Naive B cell (primary cell): ENCODE measurements around the gene GNPAT. TPM values are rescaled to one million over a fixed set of nuclear protein-coding genes. Genes with fewer than 3 reads are reported as not detected.
A peak's percentile ranks its signal among the peaks of the same experiment; 100 is the strongest.

Experiments used
- ATAC-seq, 2 donors: fragments of 150-1000 bp; cut with Tn5 transposase; 2 replicates each; pipeline ENCODE4 v1.10.0; 2021; ENCODE audit warnings: low read depth in 2 of 2, mild to moderate bottlenecking in 2 of 2, moderate library complexity in 2 of 2
- DNase-seq: peaks from one replicate; pipeline ENCODE4 v3.0.0; 2022
- H3K27ac Mint-ChIP-seq, 6 donors: one replicate each; pipeline ENCODE4 v1.8.0; 2020 to 2022; ENCODE audit warnings: mild to moderate bottlenecking in 6 of 6, mixed read lengths in 6 of 6, moderate library complexity in 5 of 6, inconsistent platforms in 2 of 6
- H3K27me3 Mint-ChIP-seq, 3 donors: one replicate each; pipeline ENCODE4 v1.8.0; 2021 to 2022; ENCODE audit warnings: mixed read lengths in 3 of 3, mild to moderate bottlenecking in 1 of 3
- H3K36me3 Mint-ChIP-seq, 2 donors: one replicate each; pipeline ENCODE4 v1.8.0; 2020 to 2022; ENCODE audit warnings: mixed read lengths in 2 of 2, inconsistent platforms in 1 of 2, mild to moderate bottlenecking in 1 of 2
- H3K4me1 Mint-ChIP-seq, 3 donors: one replicate each; pipeline ENCODE4 v1.8.0; 2020 to 2022; ENCODE audit warnings: mixed read lengths in 3 of 3, inconsistent platforms in 1 of 3, mild to moderate bottlenecking in 1 of 3, moderate library complexity in 1 of 3
- H3K4me3 Mint-ChIP-seq, 8 donors: one replicate each; pipeline ENCODE4 v1.8.0; 2020 to 2022; ENCODE audit warnings: mild to moderate bottlenecking in 8 of 8, mixed read lengths in 8 of 8, moderate library complexity in 8 of 8, inconsistent platforms in 2 of 8
- H3K9me3 Mint-ChIP-seq, 7 donors: one replicate each; pipeline ENCODE4 v1.8.0; 2020 to 2022; ENCODE audit warnings: mixed read lengths in 7 of 7, mild to moderate bottlenecking in 5 of 7, inconsistent platforms in 2 of 7, moderate library complexity in 1 of 7
- polyA plus RNA-seq, 6 donors: library from polyadenylated mRNA; unstranded; fragments of 300-500 nt; fragmentation: Illumina TruSeq; gene quantifications; one replicate each; pipeline ENCODE4 v1.2.3, GENCODE V29; 2021; ENCODE audit warnings: low read depth in 6 of 6

Gene GNPAT
- polyA plus RNA-seq, 6 donors from 2014 or later, result 30.7 to 42.0 (median 38.0) TPM

GRCh38 chr1:231217056-231217455, 24.0 kb upstream of the GNPAT start:
- H3K9me3 Mint-ChIP-seq, result no peaks in the 10 kb centered on the region
- peaks cover 24 to 36% (median 27%) of the 10 kb centered on the region in 3 donors for H3K4me1 Mint-ChIP-seq
- H3K4me3 Mint-ChIP-seq, result peak overlapping the region in 3 of 8 donors; percentile 37 to 58 (median 38)
- H3K27me3 Mint-ChIP-seq, result no peaks in the 10 kb centered on the region
- no peaks in the 10 kb centered on the region for H3K36me3 Mint-ChIP-seq
- peak overlapping the region in 1 of 6 donors; percentile 32 for H3K27ac Mint-ChIP-seq
- DNase-seq (no peak), ATAC-seq (no peak)

GRCh38 chr1:231218078-231218477, 22.9 kb upstream of the GNPAT start:
- Mint-ChIP-seq H3K4me1 (peaks cover 24 to 33% (median 25%) of the 10 kb centered on the region in 3 donors), H3K27me3 (no peaks in the 10 kb centered on the region), H3K9me3 (no peaks in the 10 kb centered on the region), H3K4me3 (peak overlapping the region in 2 of 8 donors; percentile 32 to 61), H3K36me3 (no peaks in the 10 kb centered on the region), H3K27ac (peak overlapping the region in 2 of 6 donors; percentile 5 to 34)
- ATAC-seq (no peak), DNase-seq (no peak)

- ATAC-seq (no peak), DNase-seq (no peak)
- peaks cover 6 to 8% of the 10 kb centered on the region in 2 donors for H3K36me3 Mint-ChIP-seq
- H3K4me3 Mint-ChIP-seq, result no peak overlapping the region
- peak overlapping the region in 3 of 6 donors; percentile 7 to 41 (median 29) for H3K27ac Mint-ChIP-seq
- H3K4me1 Mint-ChIP-seq, result peaks cover 17 to 24% (median 20%) of the 10 kb centered on the region in 3 donors
- no peaks in the 10 kb centered on the region for H3K9me3 Mint-ChIP-seq
- H3K27me3 Mint-ChIP-seq, result no peaks in the 10 kb centered on the region
Observed at GRCh38 chr1:231219422-231220401, 21.3 kb upstream of the GNPAT start.

- Mint-ChIP-seq H3K9me3 (no peaks in the 10 kb centered on the region), H3K27ac (no peak overlapping the region), H3K4me1 (peaks cover 6 to 14% (median 12%) of the 10 kb centered on the region in 3 donors), H3K4me3 (no peak overlapping the region), H3K27me3 (no peaks in the 10 kb centered on the region), H3K36me3 (peaks cover 14 to 17% of the 10 kb centered on the region in 2 donors)
- ATAC-seq, result no peak
- no peak for DNase-seq
Observed at GRCh38 chr1:231220801-231221200, 20.2 kb upstream of the GNPAT start.

- Mint-ChIP-seq H3K27me3 (no peaks in the 10 kb centered on the region), H3K36me3 (peaks cover 34 to 38% of the 10 kb centered on the region in 2 donors), H3K27ac (peak overlapping the region in 1 of 6 donors; percentile 13), H3K4me1 (peaks cover 8 to 16% (median 9%) of the 10 kb centered on the region in 3 donors), H3K9me3 (no peaks in the 10 kb centered on the region), H3K4me3 (no peak overlapping the region)
- ATAC-seq (no peak), DNase-seq (no peak)
Observed at GRCh38 chr1:231226156-231226555, 14.9 kb upstream of the GNPAT start.

- Mint-ChIP-seq H3K36me3 (peaks cover 15 to 16% of the 10 kb centered on the region in 2 donors), H3K27me3 (no peaks in the 10 kb centered on the region), H3K4me1 (peaks cover 32 to 45% (median 44%) of the 10 kb centered on the region in 3 donors), H3K9me3 (no peaks in the 10 kb centered on the region), H3K27ac (peak overlapping the region in 1 of 6 donors; percentile 0), H3K4me3 (no peak overlapping the region)
- ATAC-seq (no peak), DNase-seq (no peak)
Observed at GRCh38 chr1:231231511-231231910, 9.5 kb upstream of the GNPAT start.

GRCh38 chr1:231232870-231233734, 7.9 kb upstream of the GNPAT start:
- peaks cover 36 to 55% (median 53%) of the 10 kb centered on the region in 3 donors for H3K4me1 Mint-ChIP-seq
- DNase-seq (peak; percentile 51), ATAC-seq (peak; percentile 100)
- H3K36me3 Mint-ChIP-seq, result peaks cover 13 to 17% of the 10 kb centered on the region in 2 donors
- H3K27ac Mint-ChIP-seq, result peak overlapping the region in 4 of 6 donors; percentile 9 to 83 (median 54)
- peak overlapping the region in 7 of 8 donors; percentile 1 to 69 (median 38) for H3K4me3 Mint-ChIP-seq
- no peaks in the 10 kb centered on the region for H3K9me3 Mint-ChIP-seq
- no peaks in the 10 kb centered on the region for H3K27me3 Mint-ChIP-seq

- Mint-ChIP-seq H3K27me3 (no peaks in the 10 kb centered on the region), H3K9me3 (no peaks in the 10 kb centered on the region), H3K4me3 (peak overlapping the region in 1 of 8 donors; percentile 20), H3K27ac (peak overlapping the region in 1 of 6 donors; percentile 82), H3K4me1 (peaks cover 41 to 61% (median 53%) of the 10 kb centered on the region in 3 donors), H3K36me3 (peaks cover 13 to 17% of the 10 kb centered on the region in 2 donors)
- no peak for DNase-seq
- ATAC-seq, result no peak
Observed at GRCh38 chr1:231233735-231234417, 7.1 kb upstream of the GNPAT start.

GRCh38 chr1:231234506-231234905, 6.5 kb upstream of the GNPAT start:
- Mint-ChIP-seq H3K9me3 (no peaks in the 10 kb centered on the region), H3K36me3 (peaks cover 17% of the 10 kb centered on the region in 2 donors), H3K27me3 (no peaks in the 10 kb centered on the region), H3K4me1 (peaks cover 47 to 64% (median 57%) of the 10 kb centered on the region in 3 donors), H3K4me3 (no peak overlapping the region), H3K27ac (peak overlapping the region in 1 of 6 donors; percentile 8)
- DNase-seq, result no peak
- no peak for ATAC-seq

- no peak for DNase-seq
- no peak for ATAC-seq
- Mint-ChIP-seq H3K27ac (no peak overlapping the region), H3K9me3 (no peaks in the 10 kb centered on the region), H3K27me3 (no peaks in the 10 kb centered on the region), H3K4me1 (peaks cover 55 to 69% (median 58%) of the 10 kb centered on the region in 3 donors), H3K4me3 (no peak overlapping the region), H3K36me3 (peaks cover 16 to 17% of the 10 kb centered on the region in 2 donors)
Observed at GRCh38 chr1:231235526-231236207, 5.3 kb upstream of the GNPAT start.

GRCh38 chr1:231236208-231236591, 4.8 kb upstream of the GNPAT start:
- no peaks in the 10 kb centered on the region for H3K27me3 Mint-ChIP-seq
- H3K9me3 Mint-ChIP-seq, result no peaks in the 10 kb centered on the region
- peaks cover 53 to 68% (median 58%) of the 10 kb centered on the region in 3 donors for H3K4me1 Mint-ChIP-seq
- peaks cover 10 to 12% of the 10 kb centered on the region in 2 donors for H3K36me3 Mint-ChIP-seq
- H3K4me3 Mint-ChIP-seq, result peak overlapping the region in 1 of 8 donors; percentile 47
- ATAC-seq (no peak), DNase-seq (no peak)
- H3K27ac Mint-ChIP-seq, result peak overlapping the region in 1 of 6 donors; percentile 43

- peaks cover 8 to 12% of the 10 kb centered on the region in 2 donors for H3K36me3 Mint-ChIP-seq
- H3K9me3 Mint-ChIP-seq, result no peaks in the 10 kb centered on the region
- no peak overlapping the region for H3K27ac Mint-ChIP-seq
- ATAC-seq, result no peak
- peak overlapping the region in 1 of 8 donors; percentile 61 for H3K4me3 Mint-ChIP-seq
- DNase-seq, result no peak
- peaks cover 54 to 72% (median 62%) of the 10 kb centered on the region in 3 donors for H3K4me1 Mint-ChIP-seq
- no peaks in the 10 kb centered on the region for H3K27me3 Mint-ChIP-seq
Observed at GRCh38 chr1:231236938-231237337, 4.1 kb upstream of the GNPAT start.
